ENCODE results near the gene TET2. TPM values are rescaled to one million over a fixed set of nuclear protein-coding genes. Genes with fewer than 3 reads are reported as not detected.

The TET2 gene
- total RNA-seq, 1 donor from 2014 or later = 34.8 TPM

DNA sequence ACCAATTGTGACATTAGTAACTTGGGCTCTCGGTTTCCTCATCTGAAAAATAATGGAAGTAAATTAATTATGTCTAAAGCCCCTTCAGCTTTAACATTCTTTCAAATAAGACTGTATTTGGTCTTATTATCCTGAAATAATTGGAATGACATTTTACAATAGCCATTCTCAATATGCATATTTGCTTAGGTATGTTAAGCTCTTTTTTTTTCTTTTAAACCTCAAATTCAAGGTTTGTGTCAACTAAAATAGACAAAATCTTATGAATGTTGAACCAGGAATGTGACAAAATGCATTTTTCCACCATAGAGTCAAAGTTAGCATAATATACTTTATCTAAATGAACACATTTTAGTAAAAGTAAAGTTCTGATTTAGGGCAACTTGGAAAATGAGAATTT, 34.4 kb upstream of the TET2 start:
- no peaks in the 10 kb centered on the region for H3K4me1 Mint-ChIP-seq (ENCODE audit: unreplicated experiment)
- H3K27me3 Mint-ChIP-seq = peaks cover 6% of the 10 kb centered on the region
- no peaks in the 10 kb centered on the region for H3K9me3 Mint-ChIP-seq
- no peak for DNase-seq (ENCODE audit: extremely low spot score, unreplicated experiment)
- TF ChIP-seq, protein P1, sequence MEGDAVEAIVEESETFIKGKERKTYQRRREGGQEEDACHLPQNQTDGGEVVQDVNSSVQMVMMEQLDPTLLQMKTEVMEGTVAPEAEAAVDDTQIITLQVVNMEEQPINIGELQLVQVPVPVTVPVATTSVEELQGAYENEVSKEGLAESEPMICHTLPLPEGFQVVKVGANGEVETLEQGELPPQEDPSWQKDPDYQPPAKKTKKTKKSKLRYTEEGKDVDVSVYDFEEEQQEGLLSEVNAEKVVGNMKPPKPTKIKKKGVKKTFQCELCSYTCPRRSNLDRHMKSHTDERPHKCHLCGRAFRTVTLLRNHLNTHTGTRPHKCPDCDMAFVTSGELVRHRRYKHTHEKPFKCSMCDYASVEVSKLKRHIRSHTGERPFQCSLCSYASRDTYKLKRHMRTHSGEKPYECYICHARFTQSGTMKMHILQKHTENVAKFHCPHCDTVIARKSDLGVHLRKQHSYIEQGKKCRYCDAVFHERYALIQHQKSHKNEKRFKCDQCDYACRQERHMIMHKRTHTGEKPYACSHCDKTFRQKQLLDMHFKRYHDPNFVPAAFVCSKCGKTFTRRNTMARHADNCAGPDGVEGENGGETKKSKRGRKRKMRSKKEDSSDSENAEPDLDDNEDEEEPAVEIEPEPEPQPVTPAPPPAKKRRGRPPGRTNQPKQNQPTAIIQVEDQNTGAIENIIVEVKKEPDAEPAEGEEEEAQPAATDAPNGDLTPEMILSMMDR (conservative IDR thresholded peaks at IDR 0.05) = no peak
- H3K27ac Mint-ChIP-seq = no peak overlapping the region
- H3K36me3 Mint-ChIP-seq = no peaks in the 10 kb centered on the region
- H3K4me3 Mint-ChIP-seq = no peak overlapping the region

DNA sequence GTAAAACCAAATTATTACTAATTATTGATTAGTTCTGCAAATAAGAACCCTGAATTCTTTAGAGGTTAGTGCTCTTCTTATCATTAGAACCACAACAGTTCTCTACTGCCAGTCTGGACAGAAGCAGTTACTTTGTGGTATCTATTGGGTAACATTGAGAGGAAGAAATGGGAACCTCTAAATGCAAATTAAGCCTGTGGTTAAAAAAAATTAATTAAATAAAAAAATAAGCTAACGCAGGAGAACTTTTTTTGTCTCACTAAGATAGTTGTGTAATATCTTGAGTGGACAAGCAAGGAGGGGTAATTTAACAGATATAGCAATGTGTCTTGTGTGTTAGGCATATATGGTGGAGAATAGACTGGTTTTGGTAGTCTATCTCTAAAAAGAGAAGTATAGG, 32.9 kb upstream of the TET2 start:
- H3K27me3 Mint-ChIP-seq = peaks cover 4% of the 10 kb centered on the region
- no peaks in the 10 kb centered on the region for H3K36me3 Mint-ChIP-seq
- H3K9me3 Mint-ChIP-seq = no peaks in the 10 kb centered on the region
- H3K27ac Mint-ChIP-seq = no peak overlapping the region
- no peaks in the 10 kb centered on the region for H3K4me1 Mint-ChIP-seq (ENCODE audit: unreplicated experiment)
- TF ChIP-seq, protein P1 (conservative IDR thresholded peaks at IDR 0.05) = no peak
- no peak overlapping the region for H3K4me3 Mint-ChIP-seq
- DNase-seq (ENCODE audit: extremely low spot score, unreplicated experiment) = no peak

DNA sequence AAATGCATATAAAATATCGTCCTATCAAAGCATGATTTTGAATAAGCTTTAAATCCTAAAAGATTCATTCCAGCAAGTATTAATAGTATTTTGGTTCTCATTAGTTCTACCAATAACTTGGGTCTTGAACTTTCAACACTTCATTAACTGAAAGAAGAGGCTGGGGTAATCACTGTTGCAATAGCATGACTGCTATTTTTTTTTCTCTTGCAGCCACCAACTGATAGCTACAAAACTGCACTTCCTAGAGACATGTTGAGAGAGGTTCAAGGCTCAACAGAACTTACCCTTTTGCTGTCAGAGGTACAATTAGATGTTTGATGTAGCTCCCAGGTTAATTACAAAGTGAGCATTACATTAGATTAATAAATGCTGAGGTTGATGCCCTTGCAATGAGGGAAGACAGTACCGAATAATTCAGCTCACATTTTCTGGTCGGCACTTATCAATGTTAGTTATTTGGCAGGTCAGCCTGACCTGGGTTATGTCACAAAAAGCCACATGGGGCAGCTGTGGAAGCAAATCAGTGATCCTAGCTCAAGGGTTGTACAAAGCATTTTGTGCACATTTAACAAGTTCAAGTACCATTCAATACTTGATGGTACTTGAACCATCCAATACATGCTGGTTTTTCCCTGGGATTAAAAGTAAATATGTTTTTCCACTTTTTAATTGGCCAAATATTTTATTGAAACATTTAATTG, 29.9 kb upstream of the TET2 start:
- TF ChIP-seq, protein P1 (conservative IDR thresholded peaks at IDR 0.05) = no peak

DNA sequence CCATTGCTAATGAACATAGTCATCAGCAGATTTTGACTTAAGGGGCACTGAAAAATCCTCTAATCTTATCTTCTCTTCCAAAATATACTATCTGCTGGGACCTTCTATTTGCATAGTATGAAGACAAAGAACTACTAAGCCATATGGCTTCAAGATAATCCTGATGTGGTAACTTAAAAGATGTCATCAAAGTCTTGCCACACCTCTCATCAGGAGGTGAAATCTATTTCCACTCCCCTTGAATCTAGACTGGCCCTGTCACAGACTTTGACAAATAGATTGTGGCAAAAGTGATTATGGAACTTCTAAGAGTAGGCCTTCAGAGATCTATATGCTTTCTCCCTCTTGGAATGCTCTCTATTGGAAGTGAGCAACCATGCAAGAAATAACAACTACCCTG, 27.3 kb upstream of the TET2 start:
- DNase-seq (ENCODE audit: extremely low spot score, unreplicated experiment) = no peak
- Mint-ChIP-seq H3K27ac (no peak overlapping the region), H3K4me1 (ENCODE audit: unreplicated experiment) (no peaks in the 10 kb centered on the region), H3K36me3 (no peaks in the 10 kb centered on the region), H3K4me3 (no peak overlapping the region), H3K27me3 (no peaks in the 10 kb centered on the region), H3K9me3 (no peaks in the 10 kb centered on the region)
- TF ChIP-seq, protein P1 (conservative IDR thresholded peaks at IDR 0.05) = no peak

More for the DNA sequence above, 29.9 kb upstream of the TET2 start:
- no peak for DNase-seq (ENCODE audit: extremely low spot score, unreplicated experiment)
- H3K4me3 Mint-ChIP-seq = no peak overlapping the region
- H3K4me1 Mint-ChIP-seq (ENCODE audit: unreplicated experiment) = no peaks in the 10 kb centered on the region
- no peak overlapping the region for H3K27ac Mint-ChIP-seq
- H3K9me3 Mint-ChIP-seq = no peaks in the 10 kb centered on the region
- H3K27me3 Mint-ChIP-seq = no peaks in the 10 kb centered on the region
- H3K36me3 Mint-ChIP-seq = no peaks in the 10 kb centered on the region

DNA sequence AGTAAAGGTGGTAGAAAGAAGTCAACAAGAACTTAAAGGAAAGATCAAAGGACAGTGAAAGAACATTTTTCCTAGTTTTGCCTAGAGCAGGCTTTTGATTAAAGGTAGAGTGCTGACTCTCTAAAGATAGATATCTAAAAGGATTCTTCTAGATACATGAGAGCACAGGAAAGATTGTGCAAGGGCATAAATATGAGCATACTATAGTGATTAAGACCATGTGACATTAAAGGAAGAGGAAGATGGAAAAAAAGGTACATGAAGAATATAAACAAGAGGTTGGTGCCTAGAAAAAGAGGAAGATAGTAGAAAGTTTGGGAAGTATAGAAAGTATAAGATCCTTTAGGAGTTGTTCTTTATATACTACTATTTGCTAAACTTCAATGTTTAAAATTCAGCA, 26.1 kb upstream of the TET2 start:
- Mint-ChIP-seq H3K9me3 (no peaks in the 10 kb centered on the region), H3K27me3 (no peaks in the 10 kb centered on the region), H3K4me1 (ENCODE audit: unreplicated experiment) (no peaks in the 10 kb centered on the region), H3K36me3 (no peaks in the 10 kb centered on the region), H3K4me3 (no peak overlapping the region), H3K27ac (peak overlapping the region; percentile 5)
- no peak for DNase-seq (ENCODE audit: extremely low spot score, unreplicated experiment)
- TF ChIP-seq, protein P1 (conservative IDR thresholded peaks at IDR 0.05) = no peak
